ENCODE results near the gene ZNF197. TPM values are rescaled to one million over a fixed set of nuclear protein-coding genes. Genes with fewer than 3 reads are reported as not detected.
"Not testable (repeated sequence)": the region's sequence is repeated elsewhere in the genome, so short reads cannot be mapped to it uniquely, and the experiment has no call there.

Gene ZNF197
- total RNA-seq, 1 donor from 2014 or later = 32.4 TPM

DNA sequence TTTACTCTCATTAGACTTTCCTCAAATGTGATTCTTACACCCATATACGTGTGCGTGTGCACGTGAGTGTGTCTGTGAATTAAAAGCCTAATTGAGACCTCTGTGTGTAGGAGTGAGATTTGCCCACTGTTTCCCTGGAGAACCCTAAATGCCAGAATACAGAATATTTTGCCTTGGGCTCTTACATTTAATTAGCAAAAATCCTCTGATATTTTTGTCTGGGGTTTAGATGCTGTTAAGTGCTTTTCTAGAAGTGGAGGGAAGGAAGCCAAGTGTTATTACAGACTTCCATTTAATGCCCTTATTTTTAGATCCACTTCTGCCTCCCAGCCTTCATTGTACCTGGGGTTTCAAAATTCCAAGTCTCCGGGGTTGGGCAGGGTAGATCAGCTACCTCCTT lies 41.5 kb downstream of the ZNF197 start:
- no peak for DNase-seq (ENCODE audit: low spot score in 2 of 2, unreplicated experiment in 2 of 2)
- TF ChIP-seq CTCF (IDR thresholded peaks at IDR 0.05; ENCODE audit: unreplicated experiment) = no peak
- Mint-ChIP-seq H3K4me1 (no peaks in the 10 kb centered on the region), H3K27ac (no peak overlapping the region), H3K9me3 (peaks cover 11% of the 10 kb centered on the region), H3K27me3 (ENCODE audit: low read depth) (no peaks in the 10 kb centered on the region), H3K36me3 (peaks cover 14% of the 10 kb centered on the region), H3K4me3 (no peak overlapping the region)

GRCh38 chr3:44669760-44670159 lies 44.9 kb downstream of the ZNF197 start:
- no peak for TF ChIP-seq CTCF (IDR thresholded peaks at IDR 0.05; ENCODE audit: unreplicated experiment)
- no peaks in the 10 kb centered on the region for H3K27me3 Mint-ChIP-seq (ENCODE audit: low read depth)
- H3K4me3 Mint-ChIP-seq = no peak overlapping the region
- H3K27ac Mint-ChIP-seq = no peak overlapping the region
- no peaks in the 10 kb centered on the region for H3K4me1 Mint-ChIP-seq
- peaks cover 26% of the 10 kb centered on the region for H3K9me3 Mint-ChIP-seq
- H3K36me3 Mint-ChIP-seq = peaks cover 19% of the 10 kb centered on the region
- no peak for DNase-seq (ENCODE audit: low spot score in 2 of 2, unreplicated experiment in 2 of 2)

DNA sequence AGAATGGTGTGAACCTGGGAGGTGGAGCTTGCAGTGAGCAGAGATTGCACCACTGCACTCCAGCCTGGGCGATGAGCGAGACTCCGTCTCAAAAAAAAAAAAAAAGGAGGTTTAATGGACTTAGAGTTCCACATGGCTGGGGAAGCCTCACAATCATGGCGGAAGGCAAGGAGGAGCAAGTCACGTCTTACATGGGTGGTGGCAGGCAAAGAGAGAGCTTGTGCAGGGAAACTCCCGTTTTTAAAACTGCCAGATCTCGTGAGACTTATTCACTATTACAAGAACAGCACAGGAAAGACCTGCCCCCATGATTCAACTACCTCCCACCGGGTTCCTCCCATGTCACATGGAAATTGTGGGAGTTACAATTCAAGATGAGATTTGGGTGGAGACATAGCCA lies 48.6 kb downstream of the ZNF197 start:
- not testable (repeated sequence) for DNase-seq (ENCODE audit: low spot score in 2 of 2, unreplicated experiment in 2 of 2); H3K27ac Mint-ChIP-seq; H3K27me3 Mint-ChIP-seq (ENCODE audit: low read depth); H3K4me1 Mint-ChIP-seq; H3K4me3 Mint-ChIP-seq
- H3K36me3 Mint-ChIP-seq = peaks cover 13% of the 10 kb centered on the region
- peaks cover 16% of the 10 kb centered on the region for H3K9me3 Mint-ChIP-seq

DNA sequence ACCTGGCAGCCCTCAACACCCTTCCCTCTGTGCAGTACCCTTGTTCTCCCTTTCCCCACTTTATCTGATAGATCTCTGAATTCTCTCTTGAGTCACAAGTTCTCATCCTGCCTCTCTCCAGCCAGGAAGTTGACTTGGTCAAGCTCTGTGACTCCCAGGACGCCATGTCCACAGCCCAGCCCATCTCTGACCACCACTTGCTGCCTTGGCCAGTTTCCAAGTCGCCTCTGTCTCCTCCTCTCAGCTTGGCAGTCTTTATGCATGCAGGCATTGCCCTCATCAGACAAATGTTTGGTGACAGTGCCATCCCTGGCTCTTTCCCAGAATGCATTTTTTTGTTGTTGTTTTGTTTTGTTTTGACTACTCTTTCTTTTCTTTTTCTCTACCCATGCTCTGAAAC lies 49.4 kb downstream of the ZNF197 start:
- Mint-ChIP-seq H3K4me3 (no peak overlapping the region), H3K4me1 (no peaks in the 10 kb centered on the region), H3K36me3 (peaks cover 13% of the 10 kb centered on the region), H3K9me3 (peaks cover 16% of the 10 kb centered on the region), H3K27me3 (ENCODE audit: low read depth) (no peaks in the 10 kb centered on the region), H3K27ac (no peak overlapping the region)
- DNase-seq (ENCODE audit: low spot score in 2 of 2, unreplicated experiment in 2 of 2) = no peak
- TF ChIP-seq CTCF (IDR thresholded peaks at IDR 0.05; ENCODE audit: unreplicated experiment) = no peak

DNA sequence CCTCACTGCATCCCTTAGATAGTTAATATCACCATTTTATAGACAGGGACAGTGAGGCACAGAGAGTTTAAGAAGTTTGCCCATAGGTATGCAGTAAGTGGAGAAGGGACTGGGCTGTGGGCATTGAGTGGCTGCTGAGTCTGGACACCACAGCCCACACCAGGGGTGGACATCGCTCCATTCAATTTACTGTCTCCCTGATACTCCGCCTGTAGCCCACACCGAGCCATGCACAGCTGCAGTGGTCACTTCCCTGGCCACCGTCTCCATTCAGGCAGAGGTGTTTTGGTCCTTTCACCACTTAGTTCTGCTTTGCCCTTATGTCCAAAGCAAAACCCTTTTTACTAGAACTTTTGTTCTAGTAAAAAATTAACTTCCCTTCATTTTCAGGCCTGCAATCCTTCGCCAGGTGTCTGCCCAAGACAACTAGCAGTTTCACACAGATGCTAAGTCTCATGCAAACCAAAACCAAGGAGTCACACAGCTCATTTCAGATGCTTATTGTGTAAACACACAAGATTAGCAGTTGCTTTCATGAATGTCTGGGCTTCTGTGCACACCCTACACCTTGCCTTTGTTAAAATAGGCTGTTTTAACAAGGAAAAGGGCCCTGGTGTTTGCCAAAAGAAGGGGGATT lies 53.8 kb downstream of the ZNF197 start:
- no peak for DNase-seq (ENCODE audit: low spot score in 2 of 2, unreplicated experiment in 2 of 2)

More for the DNA sequence above, 53.8 kb downstream of the ZNF197 start:
- no peaks in the 10 kb centered on the region for H3K4me1 Mint-ChIP-seq
- peaks cover 38% of the 10 kb centered on the region for H3K9me3 Mint-ChIP-seq
- no peaks in the 10 kb centered on the region for H3K27me3 Mint-ChIP-seq (ENCODE audit: low read depth)
- no peak for TF ChIP-seq CTCF (IDR thresholded peaks at IDR 0.05; ENCODE audit: unreplicated experiment)
- H3K4me3 Mint-ChIP-seq = no peak overlapping the region
- no peak overlapping the region for H3K27ac Mint-ChIP-seq
- H3K36me3 Mint-ChIP-seq = peaks cover 35% of the 10 kb centered on the region

Measured in mesothelial cell of epicardium (in vitro differentiated cells).